ENCODE results near the gene RAE1. TPM values are rescaled to one million over a fixed set of nuclear protein-coding genes. Genes with fewer than 3 reads are reported as not detected.
A peak's percentile ranks its signal among the peaks of the same experiment; 100 is the strongest.

RAE1 gene, protein sequence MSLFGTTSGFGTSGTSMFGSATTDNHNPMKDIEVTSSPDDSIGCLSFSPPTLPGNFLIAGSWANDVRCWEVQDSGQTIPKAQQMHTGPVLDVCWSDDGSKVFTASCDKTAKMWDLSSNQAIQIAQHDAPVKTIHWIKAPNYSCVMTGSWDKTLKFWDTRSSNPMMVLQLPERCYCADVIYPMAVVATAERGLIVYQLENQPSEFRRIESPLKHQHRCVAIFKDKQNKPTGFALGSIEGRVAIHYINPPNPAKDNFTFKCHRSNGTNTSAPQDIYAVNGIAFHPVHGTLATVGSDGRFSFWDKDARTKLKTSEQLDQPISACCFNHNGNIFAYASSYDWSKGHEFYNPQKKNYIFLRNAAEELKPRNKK
- total RNA-seq: 22.4 and 61.1 TPM in 2 replicates

DNA sequence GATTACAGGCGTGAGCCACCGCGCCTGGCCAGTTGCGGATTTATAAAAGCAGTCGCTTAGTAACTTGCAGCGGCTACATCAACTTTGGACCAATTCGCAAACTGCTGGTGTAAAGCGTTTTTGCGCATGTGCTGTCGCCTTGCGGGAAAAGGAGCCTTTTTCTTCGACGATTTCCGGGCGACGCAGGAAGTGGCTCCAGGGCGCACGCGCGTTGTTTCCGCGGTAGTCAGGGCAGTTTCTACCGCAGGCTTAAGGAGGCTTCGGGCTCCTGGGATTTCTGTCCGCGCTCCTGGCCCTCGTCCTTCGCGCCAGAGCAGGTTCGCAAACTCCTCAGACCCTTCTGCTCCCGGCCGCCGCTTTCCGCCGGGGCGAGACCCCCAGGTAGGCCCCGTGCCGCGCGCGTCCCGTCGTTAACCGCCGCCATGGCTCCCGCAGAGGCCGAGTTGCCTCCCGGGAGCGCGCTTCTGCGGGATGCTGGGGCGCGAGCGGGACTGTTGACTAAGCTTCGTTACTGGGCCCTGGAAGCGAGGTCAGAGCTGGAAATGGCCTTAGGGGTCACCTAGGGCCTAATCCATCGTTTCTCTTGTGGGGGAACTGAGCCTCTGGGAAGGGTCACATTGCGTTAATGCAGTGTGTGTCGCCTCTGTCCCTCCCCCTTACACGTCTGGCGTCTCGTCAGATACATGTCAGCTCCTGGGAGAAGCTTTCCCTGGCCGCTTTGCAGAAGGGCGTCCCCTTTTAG lies at the start of gene RAE1:
RAE1 (plus strand) TSS at position 214 of the 742 bp plus-strand sequence. CDS start 2,784 bp downstream, outside the sequence.
- DNase-seq (ENCODE audit: low read depth): peak; percentile 91

DNA sequence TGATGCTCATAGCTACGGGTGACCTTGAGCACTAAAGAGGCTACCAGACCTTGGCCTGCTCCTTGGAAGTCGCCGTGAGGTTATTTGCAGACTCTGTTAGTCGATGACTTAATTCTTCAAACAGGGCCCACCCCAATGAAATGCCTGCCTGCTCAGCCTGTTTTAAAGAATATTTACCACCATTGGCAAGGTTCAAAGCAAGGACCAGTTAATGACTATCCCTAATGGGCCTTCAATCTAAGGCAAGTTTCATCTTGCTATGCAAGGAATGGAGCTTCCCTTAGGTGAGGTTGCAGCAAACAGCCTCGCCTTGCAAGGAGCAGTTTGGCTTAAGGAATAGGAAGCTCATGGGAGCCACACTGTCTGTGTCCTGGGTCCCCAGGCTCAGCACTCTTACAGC lies 44.3 kb upstream of the RAE1 start:
- no peak for DNase-seq (ENCODE audit: low read depth)

DNA sequence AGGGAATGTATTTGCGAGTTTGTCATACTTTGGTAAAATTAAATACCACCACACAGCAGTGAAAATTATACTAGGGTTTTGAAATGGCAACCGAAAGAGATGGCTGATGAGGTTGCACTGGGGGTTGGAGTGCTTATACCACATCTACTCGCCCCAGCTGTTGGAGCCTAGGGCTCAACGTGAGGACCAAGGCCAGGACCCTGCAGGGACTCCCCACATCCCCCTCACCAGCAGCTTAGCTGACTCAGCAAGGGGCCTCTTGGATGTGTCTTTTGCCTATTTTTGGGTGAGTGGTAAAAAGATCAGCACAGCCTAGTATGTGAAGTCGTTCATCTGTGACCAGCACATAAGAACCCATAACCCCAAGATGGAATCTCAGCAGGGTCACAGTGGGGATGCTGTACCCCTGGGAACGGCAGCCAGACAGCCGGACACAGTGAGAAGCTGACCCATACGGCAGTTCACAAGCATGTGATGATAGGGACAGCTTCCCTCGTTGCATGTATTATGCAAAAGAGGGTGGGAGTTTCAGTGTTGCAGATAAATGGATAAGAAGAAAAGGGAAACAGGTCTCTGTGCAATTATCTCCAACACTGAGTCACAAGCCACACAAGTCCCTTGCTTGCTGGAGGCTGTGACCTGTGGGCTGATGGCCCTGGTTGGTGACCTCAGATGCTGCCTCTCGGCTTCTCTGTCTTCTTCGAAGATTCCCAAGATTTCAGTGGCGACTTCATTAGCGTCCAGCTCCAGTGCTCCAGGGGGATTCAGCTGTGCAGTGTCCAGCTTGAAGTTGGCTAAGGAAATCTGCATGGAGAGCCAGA lies 42.4 kb upstream of the RAE1 start:
- no peak for DNase-seq (ENCODE audit: low read depth)

DNA sequence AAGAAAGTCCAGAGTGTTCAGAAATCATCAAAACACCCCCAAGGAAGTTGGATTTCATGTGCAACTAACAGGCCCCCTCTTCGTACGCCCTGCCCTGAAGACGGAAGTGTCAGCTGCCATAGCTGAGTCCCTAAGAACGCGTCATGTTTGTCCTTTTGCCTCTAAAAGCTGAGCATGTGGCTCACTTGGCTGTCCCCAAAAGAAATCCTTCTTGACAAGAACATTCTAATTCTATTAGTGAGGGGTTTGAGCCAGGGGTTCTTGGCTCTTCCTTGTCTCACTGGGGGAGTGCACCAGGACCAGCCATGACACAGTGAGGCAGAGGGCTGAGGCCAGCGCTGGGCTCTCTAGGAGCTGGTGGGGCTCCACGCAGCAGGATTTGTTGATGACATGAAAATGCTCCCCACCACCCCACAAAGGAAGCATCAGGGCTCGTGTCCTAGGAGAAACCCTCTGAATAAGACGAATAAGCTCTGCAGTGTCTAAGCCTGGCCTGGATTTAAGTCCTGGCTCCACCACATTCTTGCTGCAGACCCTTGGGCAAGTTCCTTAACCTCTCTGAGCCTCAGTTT lies 41.4 kb upstream of the RAE1 start:
- no peak for DNase-seq (ENCODE audit: low read depth)

DNA sequence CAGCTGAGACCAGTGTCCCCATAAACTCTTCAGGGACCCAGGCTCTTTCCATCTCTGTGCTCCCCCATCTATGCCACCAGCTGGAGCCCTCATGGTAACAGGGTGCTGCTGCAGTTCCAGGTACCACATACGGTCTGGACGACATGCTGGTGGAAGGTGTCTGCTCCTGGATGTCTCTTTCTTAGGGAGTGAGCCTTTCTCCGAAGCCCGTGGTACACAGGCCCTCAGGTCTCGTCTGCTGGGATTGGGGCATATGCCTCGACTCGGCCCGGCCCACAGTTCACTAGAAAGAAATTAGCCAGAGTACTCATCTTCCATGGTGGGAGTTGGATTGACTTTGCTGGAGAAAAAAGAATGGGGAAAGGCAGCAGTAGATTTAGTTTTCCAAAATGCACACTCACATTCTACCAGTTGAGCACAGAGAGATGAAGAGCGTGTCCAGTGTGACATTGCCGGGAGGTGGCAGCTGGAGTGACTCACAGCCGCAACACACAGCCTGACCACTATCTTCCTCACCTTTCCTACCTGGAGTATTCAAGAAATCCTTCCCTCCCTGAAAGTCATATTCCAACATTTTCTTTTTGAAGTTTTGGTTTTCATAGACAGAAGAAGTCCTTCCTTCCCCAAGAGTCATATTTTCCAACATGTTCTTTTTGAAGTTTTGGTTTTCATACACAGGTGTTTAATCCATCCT lies 40.1 kb upstream of the RAE1 start:
- no peak for DNase-seq (ENCODE audit: low read depth)

DNA sequence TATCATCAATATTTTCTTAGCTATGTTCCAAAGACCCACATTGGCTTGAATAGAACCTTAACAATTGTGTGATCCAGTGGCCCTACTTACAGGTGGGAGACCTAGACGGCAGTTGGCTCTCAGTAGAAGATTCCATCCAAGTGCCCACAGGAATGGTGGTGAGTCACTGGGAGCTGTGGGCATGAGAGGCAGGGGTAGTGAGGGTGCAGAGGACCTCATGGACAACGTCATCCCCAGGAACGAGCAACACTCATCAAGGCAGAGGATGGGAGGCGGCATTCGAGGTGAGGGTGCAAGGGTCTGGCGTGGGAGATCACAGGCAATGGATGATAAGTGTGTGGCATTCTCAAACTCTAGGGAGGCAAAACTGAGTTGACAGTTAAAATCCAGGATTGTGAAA lies 38.9 kb upstream of the RAE1 start:
- DNase-seq (ENCODE audit: low read depth): no peak

DNA sequence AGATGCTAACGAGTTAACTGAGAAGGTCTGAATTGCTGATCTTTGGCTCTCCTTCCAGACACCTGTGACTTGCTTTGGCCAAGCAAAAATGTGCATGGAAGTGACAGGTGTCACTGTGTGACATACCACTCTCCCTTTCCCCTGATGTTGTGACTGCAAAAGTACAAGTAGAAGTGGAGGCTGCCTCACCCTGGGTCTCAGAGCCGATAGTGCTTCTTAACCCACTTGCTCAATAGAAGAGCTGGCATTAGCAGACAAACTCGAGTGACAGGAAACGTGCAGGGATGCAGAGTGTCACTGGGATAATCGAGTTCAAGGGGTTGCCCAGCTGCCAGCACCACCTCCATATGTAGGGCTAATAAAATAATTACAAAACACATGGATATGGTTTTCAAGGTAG lies 37.8 kb upstream of the RAE1 start:
- no peak for DNase-seq (ENCODE audit: low read depth)

DNA sequence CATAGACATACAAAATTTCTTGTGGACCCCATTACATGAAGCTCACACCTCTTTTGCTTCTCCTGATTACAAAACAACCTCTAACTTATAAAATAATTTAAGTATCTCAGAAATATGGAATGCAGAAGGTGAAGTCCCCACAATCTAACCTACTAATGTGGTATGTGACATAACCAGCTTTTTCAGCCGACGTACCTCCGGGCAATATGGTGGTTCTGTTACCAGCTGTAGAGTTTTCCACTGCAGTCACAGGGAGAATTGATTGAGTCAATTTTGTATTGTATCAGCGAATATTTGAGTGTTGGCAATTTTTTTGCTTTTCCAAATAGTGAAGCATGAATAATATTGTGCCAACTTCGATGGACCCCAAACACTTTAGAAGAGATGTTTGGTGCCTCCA lies 37.1 kb upstream of the RAE1 start:
- no peak for DNase-seq (ENCODE audit: low read depth)

DNA sequence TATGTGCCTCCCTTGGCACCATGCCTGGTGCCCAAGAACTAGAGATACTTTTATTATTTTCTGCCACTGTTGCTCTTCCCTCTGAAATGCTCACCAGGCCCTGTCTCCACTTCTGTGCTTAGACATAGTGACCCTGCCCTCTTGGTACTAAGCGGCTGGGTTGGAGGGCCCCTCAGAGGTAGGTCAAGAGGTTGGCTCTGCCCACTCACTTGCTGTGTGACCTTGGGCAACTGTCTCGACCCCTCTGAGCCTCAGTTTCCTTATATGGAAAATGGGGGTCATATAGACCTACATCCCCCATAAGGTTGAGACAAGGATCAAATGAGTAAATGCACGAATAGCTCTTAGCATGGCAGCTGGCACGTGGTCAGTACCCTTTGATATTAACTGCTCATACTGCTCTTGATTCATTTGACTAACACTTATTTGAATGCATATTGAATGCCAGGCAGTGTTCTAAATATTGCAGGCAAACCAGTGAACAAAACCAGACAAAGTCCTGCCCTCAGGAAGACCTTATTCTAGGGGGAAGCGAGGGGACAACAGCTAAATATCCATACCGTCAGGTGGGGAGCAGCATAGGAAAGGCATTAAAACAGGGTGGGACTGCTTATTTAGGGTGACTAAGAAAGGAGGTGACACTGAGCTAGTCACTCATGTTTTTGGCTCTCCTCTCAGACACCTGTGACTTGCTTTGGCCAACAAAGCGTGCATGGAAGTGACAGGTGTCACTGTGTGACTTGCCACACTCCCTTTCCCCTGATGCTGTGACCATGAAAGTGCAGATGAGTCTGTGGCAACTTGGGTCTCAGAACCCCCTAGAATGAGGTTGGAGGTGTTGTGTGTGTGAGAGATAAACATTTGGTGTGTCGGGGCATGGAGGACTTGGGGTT lies 35.7 kb upstream of the RAE1 start:
- DNase-seq (ENCODE audit: low read depth): no peak

DNA sequence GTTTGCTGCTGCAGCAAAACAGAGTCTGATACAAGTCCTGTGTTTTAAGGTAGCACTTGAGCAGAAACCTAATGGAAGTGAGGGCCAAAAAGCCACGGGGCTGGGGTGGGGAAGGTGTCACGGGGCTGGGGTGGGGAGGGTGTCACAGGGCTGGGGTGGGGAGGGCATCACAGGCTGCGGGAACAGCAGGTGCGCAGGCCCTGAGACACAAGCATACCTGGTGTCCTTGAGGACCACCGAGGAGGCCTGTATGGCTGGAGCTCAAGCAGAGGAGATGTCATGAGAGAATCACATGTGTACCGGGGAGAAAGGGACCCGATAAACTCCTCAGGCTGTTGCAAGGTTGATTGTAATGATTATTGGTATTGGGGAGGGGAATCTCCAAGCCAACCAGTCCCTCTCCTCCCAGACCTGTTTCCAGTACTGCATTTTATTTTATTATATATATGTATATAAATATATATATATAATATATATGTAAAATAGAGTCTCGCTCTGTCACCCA lies 35.0 kb upstream of the RAE1 start:
- DNase-seq (ENCODE audit: low read depth): no peak

DNA sequence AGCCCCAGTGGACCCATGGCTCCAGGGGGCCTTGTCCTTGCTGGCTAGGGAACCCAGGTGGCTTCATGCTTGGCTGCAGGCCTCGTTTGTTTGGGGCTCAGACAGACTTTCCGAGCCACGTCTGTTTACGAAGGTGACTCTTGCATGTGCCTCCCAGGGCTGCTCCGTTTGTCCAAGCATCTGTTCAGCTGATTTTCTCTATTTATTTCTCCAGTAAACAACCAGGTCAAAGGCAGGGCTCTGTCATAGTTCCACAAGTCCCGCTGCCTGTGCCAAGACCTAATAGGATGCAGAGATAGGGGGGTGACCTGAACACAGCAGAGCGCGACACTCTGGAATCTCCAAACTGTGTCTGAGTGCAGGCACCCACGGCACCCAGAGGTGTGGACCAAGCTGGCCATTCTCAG lies 34.3 kb upstream of the RAE1 start:
- DNase-seq (ENCODE audit: low read depth): no peak

DNA sequence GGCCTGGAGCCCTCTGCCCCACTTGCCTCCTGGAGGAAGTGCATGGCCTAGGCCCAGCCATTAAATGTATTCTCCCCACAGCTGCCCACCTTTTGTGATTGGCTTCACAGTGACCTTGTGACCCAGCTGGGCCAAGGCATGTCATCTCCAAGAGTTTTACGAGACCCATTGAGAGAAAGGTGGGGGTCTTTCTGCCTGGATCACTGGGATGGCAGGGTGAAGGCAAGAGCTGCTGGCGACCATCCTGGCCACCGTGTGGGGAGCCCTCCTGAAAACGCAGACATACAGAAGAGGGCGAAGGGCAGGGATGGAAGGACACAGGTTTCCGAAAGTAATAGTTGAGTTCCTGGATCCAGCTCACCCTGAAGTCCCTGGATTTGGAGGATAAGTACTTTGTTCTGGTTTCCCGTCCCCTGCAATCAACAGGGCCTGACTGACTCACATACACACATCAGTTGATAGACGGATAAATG lies 33.7 kb upstream of the RAE1 start:
- DNase-seq (ENCODE audit: low read depth): no peak

DNA sequence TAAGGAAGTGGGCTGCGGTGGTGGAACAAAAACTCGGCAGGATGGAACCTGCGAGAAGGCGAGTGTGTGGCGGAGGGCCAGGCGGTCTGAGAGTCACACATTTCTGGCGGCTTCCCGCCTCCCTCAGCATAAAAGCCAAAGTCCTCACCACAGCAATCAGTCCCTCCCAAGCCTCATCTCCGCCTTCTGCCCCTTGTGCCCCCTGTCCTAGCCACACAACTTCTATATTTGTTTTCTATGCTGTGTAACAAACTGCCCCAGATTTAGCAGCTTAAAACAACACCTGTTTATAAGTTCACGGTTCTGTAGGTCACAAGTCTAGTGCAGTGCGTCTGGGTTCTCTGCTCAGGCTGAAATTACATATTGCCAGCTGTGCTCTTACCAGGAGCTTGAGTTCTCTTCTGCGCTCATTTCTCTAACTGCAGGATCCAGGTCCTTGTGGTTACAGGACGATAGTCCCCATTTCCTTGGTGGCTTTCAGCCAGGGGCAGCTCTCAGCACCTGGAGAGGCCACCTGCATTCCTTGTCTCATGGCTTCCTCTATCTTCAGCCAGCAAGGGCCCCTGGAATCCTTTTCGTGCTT lies 33.2 kb upstream of the RAE1 start:
- DNase-seq (ENCODE audit: low read depth): no peak

DNA sequence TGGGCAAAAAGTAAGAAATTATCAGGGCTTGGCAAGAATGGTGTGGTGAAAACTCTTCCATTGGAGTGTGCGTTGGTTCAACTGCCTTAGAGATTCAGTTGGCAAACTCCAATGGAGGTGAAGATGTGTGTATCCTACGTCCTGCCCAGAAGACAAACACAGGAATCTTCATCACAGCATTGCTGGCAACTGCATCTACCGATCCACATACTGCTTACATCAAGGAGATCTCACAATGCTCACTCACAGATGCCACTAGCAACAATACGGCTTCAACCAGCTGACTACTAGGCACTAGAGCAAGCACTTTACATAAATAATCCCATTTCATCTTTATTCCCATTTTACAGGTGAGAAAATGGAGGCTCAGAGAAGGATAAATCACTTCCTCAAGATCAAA lies 31.5 kb upstream of the RAE1 start:
- DNase-seq (ENCODE audit: low read depth): no peak

DNA sequence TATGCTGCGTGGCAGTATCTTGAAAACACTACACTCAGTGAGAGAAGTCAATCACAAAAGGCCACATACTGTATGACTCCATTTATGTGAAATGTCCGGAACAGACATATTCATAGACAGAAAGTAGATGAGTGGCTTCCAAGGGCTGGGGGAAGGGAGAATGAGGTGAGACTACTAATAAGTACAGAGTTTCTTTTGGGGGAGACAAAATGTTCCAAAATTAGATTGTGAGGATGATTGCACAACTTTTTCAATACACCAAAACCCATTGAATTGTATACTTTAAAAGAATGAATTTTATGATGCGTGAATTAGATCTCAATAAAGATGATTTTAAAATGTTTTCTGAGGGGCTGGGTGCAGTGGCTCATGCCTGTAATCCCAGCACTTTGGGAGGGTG lies 30.7 kb upstream of the RAE1 start:
- DNase-seq (ENCODE audit: low read depth): no peak

DNA sequence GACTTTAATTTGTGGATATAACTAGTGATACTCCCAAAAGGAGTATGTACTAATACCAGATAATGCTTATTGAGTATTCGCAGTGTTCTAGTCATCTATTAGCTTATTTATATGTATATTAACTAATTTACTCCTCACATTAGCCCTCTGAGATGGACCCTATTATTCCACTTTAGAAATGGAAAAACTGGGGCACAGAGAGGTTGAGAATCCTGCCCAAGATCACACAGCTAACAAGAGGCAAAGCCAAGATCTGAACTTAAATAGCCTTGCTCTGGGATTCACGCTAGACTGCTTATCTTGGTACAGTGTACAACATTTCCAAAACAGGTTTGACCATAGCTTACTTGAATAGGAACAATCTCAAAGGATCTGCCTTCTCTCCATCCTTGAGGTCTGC lies 29.9 kb upstream of the RAE1 start:
- no peak for DNase-seq (ENCODE audit: low read depth)

DNA sequence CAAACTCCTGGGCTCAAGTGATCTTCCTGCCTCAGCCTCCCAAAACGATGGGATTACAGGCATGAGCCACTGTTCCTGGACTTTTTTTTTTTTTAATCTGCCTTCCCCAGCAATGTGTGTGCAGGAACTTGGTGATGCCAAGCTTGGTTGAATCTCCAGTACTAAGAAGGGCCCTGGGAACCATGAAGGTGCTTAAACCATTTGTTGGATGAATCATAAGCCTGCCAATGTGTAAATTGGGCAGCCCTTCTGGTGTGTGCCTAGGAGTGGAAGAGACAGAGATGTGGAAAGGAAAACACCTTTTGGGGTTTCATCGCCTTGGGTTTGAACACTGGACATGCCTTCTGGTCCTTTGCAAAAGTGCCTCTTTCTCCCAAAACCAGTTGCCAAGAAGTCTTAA lies 28.6 kb upstream of the RAE1 start:
- DNase-seq (ENCODE audit: low read depth): peak; percentile 4

DNA sequence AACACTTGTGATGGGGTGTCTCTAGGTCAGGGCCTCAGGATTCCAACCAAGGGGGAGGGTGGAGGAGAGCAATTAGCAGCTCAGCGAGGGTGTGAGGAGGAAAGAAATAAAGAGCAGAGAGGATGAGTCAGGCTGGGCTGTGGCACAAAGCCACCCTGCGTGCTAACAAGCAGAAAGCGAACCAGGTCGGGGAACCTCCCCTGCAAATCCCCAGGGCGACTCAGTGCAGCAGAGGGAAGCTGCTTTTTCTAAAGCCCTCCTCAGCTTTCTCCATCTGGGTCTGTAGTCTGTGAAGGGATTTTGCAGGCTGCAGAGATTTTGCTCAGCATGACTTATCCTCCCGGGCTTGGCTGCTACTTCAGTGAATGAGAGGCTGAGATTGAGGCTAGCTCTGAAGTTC lies 28.0 kb upstream of the RAE1 start:
- peak; percentile 20 for DNase-seq (ENCODE audit: low read depth)

DNA sequence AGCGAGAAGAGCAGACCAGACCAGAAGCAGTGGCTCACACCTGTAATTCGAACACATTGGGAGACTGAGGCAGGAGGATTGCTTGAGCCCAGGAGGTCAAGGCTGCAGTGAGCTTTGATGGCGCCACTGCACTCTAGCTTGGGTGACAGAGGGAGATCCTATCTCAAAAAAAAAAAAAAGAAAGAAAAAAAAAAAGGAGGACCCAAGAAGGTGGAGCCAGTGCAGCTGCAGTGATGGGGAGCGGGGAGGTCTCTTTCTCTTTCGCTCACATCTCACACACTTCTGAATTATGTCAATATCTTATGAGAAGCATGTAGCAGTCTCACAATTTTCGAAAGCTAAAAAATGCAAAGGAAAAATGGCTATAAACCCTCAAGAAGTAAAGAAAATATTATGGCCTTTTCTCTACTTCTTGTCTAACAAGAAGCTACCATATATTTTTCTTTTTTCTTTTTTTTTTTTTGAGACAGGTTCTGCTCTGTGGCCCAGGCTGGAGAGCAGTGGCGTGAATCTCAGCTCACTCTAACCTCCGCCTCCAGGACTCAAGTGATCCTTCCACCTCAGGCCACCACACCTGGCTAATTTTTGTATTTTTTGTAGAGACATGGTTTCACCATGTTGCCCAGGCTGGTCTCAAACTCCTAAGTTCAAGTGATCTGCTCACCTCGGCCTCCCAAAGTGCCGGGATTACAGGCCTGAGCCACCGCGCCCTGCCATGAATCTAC lies 25.3 kb upstream of the RAE1 start:
- DNase-seq (ENCODE audit: low read depth): no peak

All from renal cortical epithelial cell (primary cell).